ENCODE results near the gene TFG. TPM values are rescaled to one million over a fixed set of nuclear protein-coding genes. Genes with fewer than 3 reads are reported as not detected.

Gene TFG
- total and polyA plus RNA-seq, 11 donors, result 54.9 to 115 (median 90.5) TPM

GRCh38 chr3:100759950-100760349 lies 50.7 kb downstream of the TFG start:
- Histone ChIP-seq H3K36me3 (peaks cover 0 to 14% (median 0%) of the 10 kb centered on the region in 9 donors), H3K27me3 (no peaks in the 10 kb centered on the region), H3K27ac (no peak overlapping the region), H3K9me3 (no peaks in the 10 kb centered on the region), H3K4me3 (no peak overlapping the region), H3K4me1 (peaks cover 0 to 42% (median 12%) of the 10 kb centered on the region in 12 donors)
- no peak for ATAC-seq
- TF ChIP-seq POLR2A (IDR thresholded peaks at IDR 0.05), result no peak
- TF ChIP-seq, protein P1, sequence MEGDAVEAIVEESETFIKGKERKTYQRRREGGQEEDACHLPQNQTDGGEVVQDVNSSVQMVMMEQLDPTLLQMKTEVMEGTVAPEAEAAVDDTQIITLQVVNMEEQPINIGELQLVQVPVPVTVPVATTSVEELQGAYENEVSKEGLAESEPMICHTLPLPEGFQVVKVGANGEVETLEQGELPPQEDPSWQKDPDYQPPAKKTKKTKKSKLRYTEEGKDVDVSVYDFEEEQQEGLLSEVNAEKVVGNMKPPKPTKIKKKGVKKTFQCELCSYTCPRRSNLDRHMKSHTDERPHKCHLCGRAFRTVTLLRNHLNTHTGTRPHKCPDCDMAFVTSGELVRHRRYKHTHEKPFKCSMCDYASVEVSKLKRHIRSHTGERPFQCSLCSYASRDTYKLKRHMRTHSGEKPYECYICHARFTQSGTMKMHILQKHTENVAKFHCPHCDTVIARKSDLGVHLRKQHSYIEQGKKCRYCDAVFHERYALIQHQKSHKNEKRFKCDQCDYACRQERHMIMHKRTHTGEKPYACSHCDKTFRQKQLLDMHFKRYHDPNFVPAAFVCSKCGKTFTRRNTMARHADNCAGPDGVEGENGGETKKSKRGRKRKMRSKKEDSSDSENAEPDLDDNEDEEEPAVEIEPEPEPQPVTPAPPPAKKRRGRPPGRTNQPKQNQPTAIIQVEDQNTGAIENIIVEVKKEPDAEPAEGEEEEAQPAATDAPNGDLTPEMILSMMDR (IDR thresholded peaks at IDR 0.05), result no peak
- intact Hi-C loops (cut with DNase I), result no loop called here
- no peak for DNase-seq

GRCh38 chr3:100760377-100760776 lies 51.1 kb downstream of the TFG start:
- no peak for TF ChIP-seq POLR2A (IDR thresholded peaks at IDR 0.05)
- TF ChIP-seq, protein P1 (IDR thresholded peaks at IDR 0.05), result no peak
- intact Hi-C loops (cut with DNase I), result no loop called here
- Histone ChIP-seq H3K4me1 (peaks cover 0 to 37% (median 12%) of the 10 kb centered on the region in 12 donors), H3K27me3 (no peaks in the 10 kb centered on the region), H3K4me3 (no peak overlapping the region), H3K36me3 (peaks cover 0 to 12% (median 0%) of the 10 kb centered on the region in 9 donors), H3K9me3 (no peaks in the 10 kb centered on the region), H3K27ac (no peak overlapping the region)
- WGBS, 4 donors, result 49 to 79% (median 56%) methylated on average over 4 of the region's 4 CpGs
- DNase-seq, result no peak
- ATAC-seq, result no peak

DNA sequence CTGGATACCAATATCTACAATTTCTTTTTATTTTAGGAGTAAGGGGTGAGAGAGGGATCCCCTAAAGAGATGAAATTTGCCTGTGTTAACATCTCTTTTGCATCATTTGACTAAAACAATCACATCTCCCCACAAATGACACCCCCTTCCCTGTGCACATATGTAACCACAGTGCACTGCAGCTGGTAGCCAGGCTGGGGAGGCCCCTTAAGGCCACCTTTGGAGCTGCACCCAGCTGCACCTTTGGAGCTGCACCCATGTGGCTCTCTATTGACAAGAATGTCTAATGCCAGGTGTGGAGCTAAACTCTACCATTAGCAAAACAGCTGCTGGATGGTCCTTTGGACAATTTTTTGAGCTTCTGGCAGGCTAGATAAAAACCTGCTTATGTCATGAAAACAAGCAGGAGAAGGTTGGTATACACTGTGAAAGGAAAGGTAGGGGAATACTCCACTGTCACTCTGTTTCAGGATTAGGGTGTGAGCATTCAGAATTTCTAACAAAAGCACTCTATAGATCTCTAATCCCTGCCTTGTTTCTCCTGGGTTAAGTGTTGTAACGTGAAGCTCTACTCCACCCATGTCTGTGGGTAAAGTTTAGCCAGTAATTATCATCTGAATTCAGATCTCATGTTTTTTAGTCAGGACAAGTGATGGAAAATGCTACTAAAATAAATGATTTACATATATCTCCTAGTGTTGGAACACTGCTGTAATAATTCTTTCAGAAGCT lies 52.1 kb downstream of the TFG start:
- DNase-seq (no peak), ATAC-seq (peak in 2 of 4 donors; percentile 39 to 54)
- H3K36me3 ChIP-seq, result peaks cover 0 to 19% (median 0%) of the 10 kb centered on the region in 9 donors
- H3K9me3 ChIP-seq, result no peaks in the 10 kb centered on the region
- intact Hi-C loops (cut with DNase I), result no loop called here
- WGBS, 4 donors, result 70 to 86% (median 79%) methylated on average over 1 of the region's 1 CpG
- no peaks in the 10 kb centered on the region for H3K27me3 ChIP-seq
- TF ChIP-seq, protein P1 (IDR thresholded peaks at IDR 0.05), result peak in 2 of 12 donors; percentile 13
- TF ChIP-seq POLR2A (IDR thresholded peaks at IDR 0.05), result no peak
- no peak overlapping the region for H3K27ac ChIP-seq
- no peak overlapping the region for H3K4me3 ChIP-seq
- peaks cover 0 to 27% (median 6%) of the 10 kb centered on the region in 12 donors for H3K4me1 ChIP-seq

DNA sequence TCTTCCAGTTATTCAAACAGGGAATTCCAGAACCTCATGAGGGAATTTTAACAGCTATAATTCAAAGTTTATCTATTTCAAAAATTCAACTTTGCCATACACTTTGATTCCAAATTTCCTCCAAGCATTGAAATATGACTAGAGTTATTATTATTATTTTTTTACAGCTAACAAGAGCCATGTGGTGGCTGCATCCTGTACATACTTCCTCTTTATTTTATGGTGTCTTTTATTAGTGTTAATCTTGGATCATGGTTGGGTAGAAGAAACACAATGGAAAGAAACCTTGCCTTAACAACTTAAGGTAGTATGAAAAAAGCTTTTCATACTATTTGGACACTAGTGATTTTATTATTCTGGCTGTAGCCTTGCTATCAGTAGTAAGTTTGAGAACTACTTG lies 52.7 kb downstream of the TFG start:
- Histone ChIP-seq H3K4me3 (no peak overlapping the region), H3K4me1 (peaks cover 0 to 22% (median 4%) of the 10 kb centered on the region in 12 donors)
- intact Hi-C loops (cut with DNase I), result no loop called here

More for the DNA sequence above, 52.7 kb downstream of the TFG start:
- ATAC-seq (no peak), DNase-seq (no peak)
- Histone ChIP-seq H3K36me3 (peaks cover 0 to 25% (median 0%) of the 10 kb centered on the region in 9 donors), H3K27me3 (no peaks in the 10 kb centered on the region), H3K9me3 (no peaks in the 10 kb centered on the region), H3K27ac (no peak overlapping the region)
- no peak for TF ChIP-seq POLR2A (IDR thresholded peaks at IDR 0.05)
- TF ChIP-seq, protein P1 (IDR thresholded peaks at IDR 0.05), result no peak
